ENCODE results near the gene PPP1R1B. TPM values are rescaled to one million over a fixed set of nuclear protein-coding genes. Genes with fewer than 3 reads are reported as not detected.

The PPP1R1B gene
- total RNA-seq, 1 donor from 2014 or later = 3.1 TPM

DNA sequence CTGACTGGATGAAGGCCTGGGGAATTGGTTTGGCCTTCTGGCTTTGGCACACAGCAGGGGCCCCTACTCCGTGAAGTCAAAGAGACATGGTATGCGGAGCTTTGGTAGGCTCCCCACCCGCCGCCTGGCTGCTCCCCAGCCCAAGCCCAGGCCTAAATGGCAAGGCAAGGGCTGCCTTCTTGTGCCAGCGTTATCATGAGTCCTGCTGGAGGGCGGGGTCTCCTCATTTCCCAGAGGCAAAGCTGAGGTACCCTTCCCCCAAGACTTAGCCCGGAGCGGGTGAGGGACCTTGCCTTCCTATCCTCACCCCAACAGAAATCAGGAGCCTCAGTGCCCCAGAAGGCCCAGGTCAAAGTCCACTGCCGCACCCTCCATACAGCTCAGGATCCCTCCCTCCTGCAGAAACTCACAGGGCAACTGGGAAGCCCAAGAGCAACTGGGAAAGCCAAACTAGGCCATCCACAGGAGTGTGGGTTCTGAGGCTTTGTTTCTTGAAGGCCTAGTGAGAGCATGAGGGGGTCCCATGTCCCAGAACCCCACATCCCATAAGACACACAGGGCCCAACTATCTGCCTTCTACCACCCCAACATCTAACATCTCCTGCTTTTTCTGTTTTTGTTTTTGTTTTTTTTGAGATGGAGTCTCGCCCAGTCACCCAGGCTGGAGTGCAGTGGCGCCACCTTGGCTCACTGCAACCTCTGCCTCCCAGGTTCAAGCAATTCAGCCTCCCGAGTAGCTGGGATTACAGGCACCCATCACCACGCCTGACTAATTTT is 51.8 kb downstream of the PPP1R1B start:
- peaks cover 57 to 71% (median 59%) of the 10 kb centered on the region in 3 donors for H3K4me1 ChIP-seq (ENCODE audit: control insufficient read depth in 3 of 3, insufficient read depth in 3 of 3, low read length in 3 of 3)
- peak overlapping the region in 2 of 3 donors; percentile 46 to 60 for H3K4me3 ChIP-seq (ENCODE audit: low read length in 3 of 3)
- no peaks in the 10 kb centered on the region for H3K27me3 ChIP-seq (ENCODE audit: control insufficient read depth in 3 of 3, insufficient read depth in 3 of 3, low read length in 3 of 3)
- H3K9me3 ChIP-seq (ENCODE audit: control insufficient read depth in 3 of 3, low read length in 3 of 3) = no peaks in the 10 kb centered on the region
- H3K36me3 ChIP-seq (ENCODE audit: control insufficient read depth in 3 of 3, insufficient read depth in 3 of 3, low read length in 3 of 3) = peaks cover 0 to 10% (median 6%) of the 10 kb centered on the region in 3 donors
- peak overlapping the region; percentile 99 for H3K27ac ChIP-seq (ENCODE audit: low read depth, low read length)
- peak overlapping the region; percentile 63 to 69 (median 66) for H3K9ac ChIP-seq (ENCODE audit: low read depth in 1 of 3, low read length in 3 of 3)

DNA sequence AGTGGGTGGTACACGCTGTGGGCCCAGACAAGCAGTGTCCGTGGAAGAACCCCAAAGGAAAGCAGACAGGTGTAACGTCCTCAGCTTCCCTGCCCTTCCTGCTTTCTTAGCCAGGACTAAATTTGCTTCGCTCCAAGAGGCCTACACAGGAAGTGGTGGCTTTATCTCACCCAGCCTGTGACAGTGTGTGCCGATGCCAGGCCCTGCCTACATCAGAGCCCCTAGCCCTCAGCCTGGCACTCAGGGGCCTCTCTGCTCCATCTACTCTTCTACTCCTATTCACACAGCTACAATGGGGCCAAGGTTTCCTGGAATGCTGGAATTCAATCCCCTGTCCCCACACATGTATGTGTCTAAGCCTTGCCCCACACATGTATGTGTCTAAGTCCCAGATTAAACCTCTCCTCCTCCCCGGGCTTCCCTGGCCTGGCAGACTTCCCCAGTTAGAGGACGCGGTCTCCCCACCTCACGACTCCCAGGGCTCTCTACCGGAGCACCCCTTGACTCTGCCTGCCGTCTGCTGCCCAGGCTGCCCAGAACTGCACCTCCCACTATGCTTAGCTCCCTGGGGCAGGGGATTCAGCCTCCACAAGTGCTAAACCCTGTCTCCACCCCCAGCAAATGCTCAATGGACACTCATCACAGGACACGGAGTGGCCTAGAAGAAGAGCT is 52.9 kb downstream of the PPP1R1B start:
- Histone ChIP-seq H3K27ac (ENCODE audit: low read depth, low read length) (peak overlapping the region; percentile 99), H3K4me1 (ENCODE audit: control insufficient read depth in 3 of 3, insufficient read depth in 3 of 3, low read length in 3 of 3) (peaks cover 53 to 60% (median 56%) of the 10 kb centered on the region in 3 donors), H3K4me3 (ENCODE audit: low read length in 3 of 3) (peak overlapping the region in 1 of 3 donors; percentile 41), H3K9ac (ENCODE audit: low read depth in 1 of 3, low read length in 3 of 3) (peak overlapping the region; percentile 52 to 68 (median 64)), H3K9me3 (ENCODE audit: control insufficient read depth in 3 of 3, low read length in 3 of 3) (no peaks in the 10 kb centered on the region), H3K27me3 (ENCODE audit: control insufficient read depth in 3 of 3, insufficient read depth in 3 of 3, low read length in 3 of 3) (no peaks in the 10 kb centered on the region), H3K36me3 (ENCODE audit: control insufficient read depth in 3 of 3, insufficient read depth in 3 of 3, low read length in 3 of 3) (peaks cover 8 to 14% (median 13%) of the 10 kb centered on the region in 3 donors)

DNA sequence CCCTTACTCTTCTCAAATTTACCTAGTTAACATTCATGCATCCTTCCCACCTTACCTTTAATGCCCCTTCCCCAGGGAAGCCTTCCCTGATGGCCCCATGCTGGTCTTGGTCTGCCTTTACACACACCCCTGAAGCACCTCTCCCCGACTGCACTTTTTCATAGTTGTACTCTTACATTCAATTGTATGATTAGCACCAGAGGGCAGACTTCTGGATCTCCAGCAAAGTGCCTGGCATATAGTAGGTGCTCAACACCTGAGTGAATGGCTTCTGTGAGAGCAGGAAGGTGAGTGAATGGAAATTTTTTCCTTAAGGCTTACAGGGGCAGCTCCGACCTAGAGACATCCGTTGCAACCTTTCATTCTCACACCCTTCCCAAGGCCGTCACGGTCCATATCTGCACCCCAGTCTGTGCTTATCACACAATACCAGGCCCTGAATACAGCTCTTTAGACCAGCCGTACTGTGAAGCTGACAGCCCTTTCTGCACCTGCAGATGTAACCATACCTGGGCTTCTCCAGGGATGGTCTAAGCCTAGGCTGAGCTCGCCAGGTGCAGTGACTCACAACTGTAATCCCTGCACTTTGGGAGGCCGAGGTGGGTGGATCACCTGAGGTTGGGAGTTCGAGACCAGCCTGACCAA is 56.7 kb downstream of the PPP1R1B start:
- H3K9ac ChIP-seq (ENCODE audit: low read depth in 1 of 3, low read length in 3 of 3) = no peak overlapping the region
- peaks cover 29 to 35% (median 31%) of the 10 kb centered on the region in 3 donors for H3K4me1 ChIP-seq (ENCODE audit: control insufficient read depth in 3 of 3, insufficient read depth in 3 of 3, low read length in 3 of 3)
- H3K27me3 ChIP-seq (ENCODE audit: control insufficient read depth in 3 of 3, insufficient read depth in 3 of 3, low read length in 3 of 3) = no peaks in the 10 kb centered on the region
- H3K36me3 ChIP-seq (ENCODE audit: control insufficient read depth in 3 of 3, insufficient read depth in 3 of 3, low read length in 3 of 3) = peaks cover 17 to 23% (median 17%) of the 10 kb centered on the region in 3 donors
- no peaks in the 10 kb centered on the region for H3K9me3 ChIP-seq (ENCODE audit: control insufficient read depth in 3 of 3, low read length in 3 of 3)
- H3K27ac ChIP-seq (ENCODE audit: low read depth, low read length) = no peak overlapping the region
- no peak overlapping the region for H3K4me3 ChIP-seq (ENCODE audit: low read length in 3 of 3)

DNA sequence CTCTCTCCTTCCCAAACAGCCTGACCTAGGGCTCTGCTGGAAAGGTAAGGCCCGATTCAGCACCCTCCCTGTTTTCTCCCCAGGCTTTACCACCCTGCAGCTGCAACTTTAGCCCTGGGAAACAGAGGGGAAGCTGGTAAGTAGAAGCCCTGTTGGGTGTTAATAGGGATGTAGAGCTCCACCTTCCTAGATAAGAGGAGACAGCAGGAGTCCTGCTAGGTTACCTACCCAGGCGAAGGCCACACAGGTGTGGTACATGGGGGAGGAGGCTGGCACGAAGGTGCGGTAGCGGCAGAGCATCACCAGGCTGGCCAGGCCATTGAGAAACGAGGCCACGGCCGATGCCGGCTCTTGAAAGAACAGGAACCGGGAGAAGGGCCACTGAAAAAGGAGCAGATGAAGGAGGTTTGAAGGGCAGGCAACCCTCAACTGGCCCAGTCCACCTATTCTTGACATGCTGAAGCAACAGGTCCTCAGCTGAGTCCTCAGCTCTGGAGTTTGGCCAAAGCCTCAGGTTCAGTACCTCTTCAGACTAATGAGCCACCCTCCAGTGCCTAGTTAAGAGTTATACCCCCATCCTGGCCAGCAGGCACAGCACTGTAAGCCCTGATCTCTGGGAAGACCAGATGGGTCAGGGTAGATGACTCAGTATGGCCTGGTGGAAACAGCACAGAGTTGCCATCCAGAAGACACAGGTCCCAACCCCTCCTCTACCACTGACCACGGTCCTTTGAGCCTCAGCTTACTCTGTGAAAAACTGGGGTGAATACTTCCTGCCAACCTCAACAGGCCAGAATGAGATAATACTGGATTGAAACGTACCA is 57.8 kb downstream of the PPP1R1B start:
- Histone ChIP-seq H3K36me3 (ENCODE audit: control insufficient read depth in 3 of 3, insufficient read depth in 3 of 3, low read length in 3 of 3) (peaks cover 17 to 21% (median 17%) of the 10 kb centered on the region in 3 donors), H3K9me3 (ENCODE audit: control insufficient read depth in 3 of 3, low read length in 3 of 3) (no peaks in the 10 kb centered on the region), H3K4me3 (ENCODE audit: low read length in 3 of 3) (no peak overlapping the region), H3K9ac (ENCODE audit: low read depth in 1 of 3, low read length in 3 of 3) (no peak overlapping the region), H3K27ac (ENCODE audit: low read depth, low read length) (no peak overlapping the region), H3K4me1 (ENCODE audit: control insufficient read depth in 3 of 3, insufficient read depth in 3 of 3, low read length in 3 of 3) (peaks cover 25 to 32% (median 26%) of the 10 kb centered on the region in 3 donors), H3K27me3 (ENCODE audit: control insufficient read depth in 3 of 3, insufficient read depth in 3 of 3, low read length in 3 of 3) (no peaks in the 10 kb centered on the region)

Other genes with a start within 250 kb of the PPP1R1B start
- gene FBXL20, start 225.3 kb upstream of the PPP1R1B start, total RNA-seq = 6.3 TPM
- 20.9 TPM for gene MED1, start 175.7 kb upstream of the PPP1R1B start, total RNA-seq
- 29.2 TPM for gene CDK12, start 165.5 kb upstream of the PPP1R1B start, total RNA-seq
- gene NEUROD2, start 19.0 kb upstream of the PPP1R1B start, total RNA-seq = not detected
- 11.5 TPM for gene STARD3, start 10.2 kb downstream of the PPP1R1B start, total RNA-seq
- gene TCAP, start 38.4 kb downstream of the PPP1R1B start, total RNA-seq = 78.8 TPM
- gene PNMT, start 41.5 kb downstream of the PPP1R1B start, total RNA-seq = 0.52 TPM
- 7.3 TPM for gene PGAP3, start 61.1 kb downstream of the PPP1R1B start, total RNA-seq
- gene ERBB2, start 73.1 kb downstream of the PPP1R1B start, total RNA-seq = 69.9 TPM
- gene MIEN1, start 103.6 kb downstream of the PPP1R1B start, total RNA-seq = 6.3 TPM
- gene GRB7, start 111.0 kb downstream of the PPP1R1B start, total RNA-seq = not detected
- 0.52 TPM for gene IKZF3, start 237.4 kb downstream of the PPP1R1B start, total RNA-seq
- gene ZPBP2, start 241.2 kb downstream of the PPP1R1B start, total RNA-seq = not detected

All from skeletal muscle tissue (tissue), 4 donors.